HG03342 (cell line): ENCODE data around the gene SLCO3A1.

Experiments
- ATAC-seq: cut with Tn5 transposase; IDR thresholded peaks from one replicate; pipeline ENCODE4 v1.9.1; 2021; ENCODE audit warnings: mild to moderate bottlenecking, moderate library complexity; ENCODE audit not compliant: unreplicated experiment

Gene SLCO3A1

DNA sequence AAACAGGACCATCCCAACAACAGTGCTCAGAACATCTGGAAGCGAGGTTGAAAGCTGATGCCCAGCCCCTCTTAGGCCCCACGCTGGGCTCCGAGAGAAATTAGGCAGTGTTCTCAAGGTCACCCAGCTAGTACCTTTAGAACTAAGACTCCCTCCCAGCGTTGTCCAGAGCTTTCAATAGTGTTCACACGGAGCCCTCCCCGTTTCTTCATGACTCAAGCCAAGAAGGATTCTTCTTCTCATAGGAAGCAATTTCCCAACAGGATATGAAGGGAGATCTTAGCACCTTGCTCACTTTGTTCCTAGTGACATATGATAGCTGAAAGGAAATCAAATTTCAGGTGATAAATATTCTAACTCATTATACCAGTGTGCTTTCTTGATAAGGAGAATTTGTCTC, 296.0 kb downstream of the SLCO3A1 start:
- no peak for ATAC-seq

DNA sequence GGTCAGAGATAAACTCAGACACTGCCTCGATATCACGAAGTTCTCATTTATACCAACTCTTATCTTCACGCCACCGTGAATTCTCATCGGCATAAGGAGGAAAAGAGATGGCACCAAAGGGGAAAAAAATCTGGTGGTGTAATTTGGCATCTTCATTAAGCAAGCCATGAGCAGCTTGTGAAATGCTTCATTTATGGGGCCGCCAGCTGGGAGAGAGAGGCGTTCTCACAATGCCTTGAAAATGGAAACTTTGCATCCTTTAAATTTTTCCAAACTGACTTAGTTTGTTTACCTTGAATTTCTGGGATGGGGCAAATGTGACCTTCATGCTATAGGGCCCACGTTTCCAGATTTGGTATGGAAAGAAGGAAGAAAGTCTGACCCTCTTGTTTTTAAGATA, 297.7 kb downstream of the SLCO3A1 start:
- no peak for ATAC-seq

DNA sequence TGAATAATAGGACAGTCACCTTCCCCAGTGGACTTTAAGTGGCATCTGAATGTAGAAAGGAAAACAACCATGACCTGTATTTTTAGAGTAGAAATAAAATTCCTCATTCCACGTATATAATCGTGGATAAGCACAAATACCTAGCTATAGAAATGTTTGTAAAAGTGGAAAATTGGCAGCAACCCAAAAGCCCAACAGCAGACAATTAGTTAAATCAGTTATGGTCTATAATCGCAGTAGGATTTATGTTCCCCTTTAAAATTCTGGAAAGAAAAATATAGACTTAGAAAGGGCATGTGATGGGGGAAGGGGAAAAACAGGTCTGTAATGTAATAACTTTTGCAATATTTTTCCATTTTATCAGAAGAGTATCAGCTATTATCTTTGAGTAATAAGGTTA, 298.2 kb downstream of the SLCO3A1 start:
- no peak for ATAC-seq

DNA sequence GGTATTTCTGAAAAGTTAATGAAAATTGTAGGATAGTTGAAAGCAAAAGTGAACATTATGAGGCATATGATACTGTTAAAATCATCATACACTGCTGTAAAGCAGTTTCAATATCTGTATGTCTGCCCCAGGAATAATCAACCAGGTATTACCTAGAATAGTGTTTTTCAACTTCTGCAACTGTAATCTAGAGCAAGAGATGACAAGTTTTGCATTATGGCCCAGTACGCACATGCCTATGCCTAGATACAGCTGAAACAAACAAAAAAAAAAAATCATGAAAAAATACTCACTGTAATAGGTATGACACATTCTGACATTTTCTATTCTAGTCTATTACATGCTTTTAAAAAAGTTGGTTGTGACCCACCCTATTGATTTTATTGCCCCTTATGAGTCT, 299.5 kb downstream of the SLCO3A1 start:
- no peak for ATAC-seq

DNA sequence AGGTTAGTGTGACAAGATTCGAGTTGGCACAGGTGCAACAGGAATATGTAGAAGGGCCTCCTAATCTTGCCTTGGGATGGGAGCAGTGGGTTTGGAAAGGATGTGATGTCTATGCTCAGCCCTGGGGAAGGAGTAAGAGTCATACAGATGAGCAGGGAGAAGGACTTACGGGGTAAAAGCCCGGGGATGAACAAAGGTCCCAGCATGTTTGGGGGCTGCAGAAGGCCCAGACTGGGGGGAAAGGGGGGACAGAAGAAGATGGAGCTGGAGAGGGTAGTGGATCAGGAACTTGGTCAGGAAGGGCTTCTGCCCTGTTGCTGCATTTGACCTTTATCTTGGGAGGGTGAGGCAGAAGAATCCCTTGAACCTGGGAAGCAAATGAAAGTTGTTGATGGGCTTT, 300.1 kb downstream of the SLCO3A1 start:
- no peak for ATAC-seq

DNA sequence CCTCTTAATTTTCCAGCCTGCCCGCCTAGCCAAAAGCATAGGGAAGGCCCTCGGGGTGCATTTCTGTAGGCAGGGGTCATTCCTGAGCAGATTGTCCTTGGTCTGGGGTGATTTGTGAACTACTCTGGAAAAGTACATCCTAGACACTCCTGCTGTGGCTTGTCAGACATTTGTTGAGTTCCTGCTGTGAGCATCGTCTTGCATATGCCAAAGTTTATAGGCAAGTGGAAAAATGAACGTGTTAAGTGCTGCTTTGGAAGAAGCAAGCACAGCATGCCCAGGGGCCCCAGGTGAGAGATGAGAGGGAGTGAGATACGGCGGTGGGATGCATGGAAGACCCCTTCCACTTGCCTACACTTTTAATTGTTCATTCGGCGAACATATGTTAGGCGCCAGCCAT, 302.4 kb downstream of the SLCO3A1 start:
- ATAC-seq, result no peak

DNA sequence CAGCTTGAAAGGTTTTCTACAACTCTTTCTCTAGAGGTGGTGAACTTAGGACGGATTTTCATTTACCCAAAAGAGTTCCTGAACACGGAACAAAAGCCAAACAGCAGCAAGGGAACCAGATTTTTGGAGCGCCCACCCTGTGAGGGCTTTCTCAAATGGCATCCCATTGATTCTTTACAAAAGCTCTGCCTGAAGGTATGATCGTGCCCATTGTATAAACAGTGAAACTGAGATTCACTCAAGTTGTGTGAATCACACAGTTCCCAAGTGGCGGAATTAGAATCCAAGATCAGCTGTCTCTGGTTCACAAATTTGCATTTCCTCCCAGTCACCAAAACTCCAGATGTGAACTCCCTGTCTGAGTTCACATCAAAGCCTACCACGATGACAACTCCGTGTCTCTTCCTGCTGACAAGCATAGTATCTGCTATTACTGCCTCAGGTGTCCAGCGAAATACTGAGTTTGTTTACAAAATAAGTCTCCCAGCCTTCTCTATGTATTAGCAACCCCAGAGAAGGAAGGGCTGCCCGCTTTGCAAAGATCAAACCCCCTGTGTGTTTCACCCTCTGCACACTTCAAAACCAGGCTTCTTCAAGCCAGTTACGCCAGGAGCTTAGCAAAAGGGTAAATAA, 304.3 kb downstream of the SLCO3A1 start:
- no peak for ATAC-seq

DNA sequence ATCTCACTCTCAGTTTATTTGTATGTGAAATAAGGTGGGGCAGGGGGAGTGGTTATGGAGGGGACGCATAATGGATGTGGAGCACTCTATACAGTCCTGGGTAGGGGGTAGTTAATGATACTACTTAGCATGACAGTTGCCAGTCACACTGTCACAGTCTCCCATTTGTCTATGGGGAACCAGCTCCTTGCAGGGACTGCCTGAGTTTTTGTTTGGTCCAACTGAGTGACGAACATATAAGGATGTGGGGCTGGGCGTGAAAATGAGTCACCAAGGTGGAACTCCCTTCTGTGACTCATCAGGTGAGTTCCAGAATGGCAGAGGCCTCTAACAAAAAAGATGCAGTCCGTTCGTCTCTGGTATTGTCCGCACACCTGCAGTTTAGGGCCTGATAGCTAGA, 304.9 kb downstream of the SLCO3A1 start:
- peak; percentile 50 for ATAC-seq

DNA sequence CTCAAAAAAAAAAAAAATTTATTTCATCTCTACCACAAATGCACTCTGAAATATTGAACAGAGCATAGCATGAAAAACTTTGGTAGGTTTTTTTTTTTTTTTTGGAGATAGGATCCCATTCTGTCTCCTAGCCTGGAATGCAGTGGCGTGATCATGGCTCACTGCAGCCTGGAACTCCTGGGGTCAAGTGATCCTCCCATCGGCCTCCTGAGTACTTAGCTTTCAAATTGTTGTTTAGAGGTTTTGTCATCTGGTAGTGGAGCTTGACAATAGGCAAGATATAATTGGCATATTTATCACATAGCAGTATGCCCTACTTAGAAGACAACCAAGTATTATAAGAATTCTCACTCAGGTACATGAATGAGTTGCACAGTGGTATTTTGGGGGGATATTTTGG, 306.0 kb downstream of the SLCO3A1 start:
- ATAC-seq, result no peak

DNA sequence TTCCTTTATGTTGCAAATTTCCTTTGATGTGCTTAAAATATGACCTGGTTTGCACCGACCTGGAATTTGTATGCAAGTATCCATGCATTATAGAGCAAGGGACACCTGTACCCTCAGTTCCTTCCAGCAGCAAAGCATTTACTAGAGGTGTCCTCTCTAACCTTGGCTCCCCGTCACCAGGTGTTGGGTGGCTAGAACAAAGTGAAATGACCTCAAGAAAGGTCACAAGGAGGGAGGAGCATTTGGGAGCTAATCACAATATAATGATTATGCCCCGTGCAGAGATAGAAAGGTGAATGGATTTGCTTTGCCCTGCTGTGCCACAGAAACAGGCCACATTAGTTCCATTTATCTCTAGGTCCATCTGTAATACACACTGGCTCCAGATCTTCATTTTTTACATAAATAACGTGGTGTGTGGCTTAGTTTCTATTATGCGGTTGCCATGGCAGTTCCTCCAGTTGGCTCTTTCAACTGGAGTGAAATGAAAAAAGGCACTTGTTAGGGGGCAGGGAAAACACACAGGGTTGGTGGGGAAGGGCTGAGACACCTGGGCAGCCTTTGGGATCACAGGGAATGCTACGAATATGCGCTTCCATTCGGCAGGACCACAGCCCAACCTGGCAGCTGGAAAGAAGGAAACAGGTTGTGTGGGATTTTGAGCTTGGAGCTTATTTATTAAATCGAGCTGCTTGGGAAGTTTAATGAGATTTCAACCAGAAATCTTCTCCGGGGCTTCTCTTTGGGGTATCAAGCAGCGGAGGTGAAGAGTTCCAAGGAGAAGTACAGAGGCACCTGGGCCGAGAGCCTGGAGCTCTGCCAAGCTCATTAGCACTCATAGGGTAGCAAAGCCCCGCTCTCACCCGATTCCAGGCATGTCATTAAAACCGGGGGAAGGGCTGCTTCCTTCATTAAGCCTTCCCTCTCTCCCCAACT, 306.7 kb downstream of the SLCO3A1 start:
- no peak for ATAC-seq

DNA sequence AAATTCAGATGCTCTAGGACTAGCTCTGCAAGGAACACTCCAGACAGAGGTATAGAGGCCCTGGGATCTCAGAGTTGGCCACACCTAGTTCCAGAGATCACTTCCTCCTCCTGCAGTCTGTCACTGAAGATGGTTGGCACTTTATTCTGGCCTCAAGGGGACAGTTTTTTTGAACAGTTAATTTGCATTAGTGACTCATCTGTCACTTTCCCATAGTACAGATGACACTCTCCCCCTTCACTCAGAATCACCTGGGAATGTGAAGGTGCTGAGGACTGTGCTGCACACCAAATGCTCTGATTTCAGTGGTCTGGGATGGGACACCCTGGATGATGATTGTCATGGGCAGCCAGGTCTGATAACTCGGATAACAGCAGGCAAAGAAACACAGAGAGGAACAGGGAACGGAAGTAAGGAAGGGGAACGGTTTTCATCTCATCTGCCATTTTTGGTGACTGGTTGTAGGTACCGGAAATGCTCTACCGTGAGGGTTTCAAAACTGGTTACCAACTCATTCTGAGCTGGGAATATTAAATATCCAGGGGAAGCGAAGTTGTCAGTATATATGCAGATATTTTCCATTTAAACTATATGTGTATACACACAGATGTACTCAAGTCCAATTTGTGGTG, 307.6 kb downstream of the SLCO3A1 start:
- ATAC-seq, result peak; percentile 90

DNA sequence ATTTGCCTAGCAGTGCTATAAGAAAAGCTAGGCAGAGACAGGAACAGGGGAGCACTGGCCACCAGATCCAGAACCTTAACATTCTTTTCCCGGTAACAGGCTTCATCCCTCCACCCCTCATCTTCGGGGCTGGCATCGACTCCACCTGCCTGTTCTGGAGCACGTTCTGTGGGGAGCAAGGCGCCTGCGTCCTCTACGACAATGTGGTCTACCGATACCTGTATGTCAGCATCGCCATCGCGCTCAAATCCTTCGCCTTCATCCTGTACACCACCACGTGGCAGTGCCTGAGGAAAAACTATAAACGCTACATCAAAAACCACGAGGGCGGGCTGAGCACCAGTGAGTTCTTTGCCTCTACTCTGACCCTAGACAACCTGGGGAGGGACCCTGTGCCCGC, 309.1 kb downstream of the SLCO3A1 start:
- no peak for ATAC-seq

DNA sequence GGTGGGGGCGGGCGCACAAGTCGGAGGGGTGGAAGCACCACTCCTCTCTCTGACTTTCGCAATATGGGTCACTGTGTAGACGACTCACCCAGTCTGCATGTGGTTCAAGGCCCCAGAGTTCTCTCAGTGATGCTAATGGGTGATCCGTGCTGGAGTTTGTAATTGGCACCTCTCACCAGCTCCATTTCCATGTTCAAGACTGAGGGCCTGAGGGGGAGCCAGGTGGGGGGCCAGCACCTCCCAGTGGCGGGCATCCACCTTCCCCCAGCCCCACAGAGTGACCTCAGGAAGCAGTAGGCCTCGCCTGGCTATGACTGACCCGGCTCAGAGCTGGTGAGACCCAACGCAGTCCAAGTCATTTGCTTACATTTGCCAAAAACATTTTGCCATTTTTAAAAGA, 310.1 kb downstream of the SLCO3A1 start:
- no peak for ATAC-seq

DNA sequence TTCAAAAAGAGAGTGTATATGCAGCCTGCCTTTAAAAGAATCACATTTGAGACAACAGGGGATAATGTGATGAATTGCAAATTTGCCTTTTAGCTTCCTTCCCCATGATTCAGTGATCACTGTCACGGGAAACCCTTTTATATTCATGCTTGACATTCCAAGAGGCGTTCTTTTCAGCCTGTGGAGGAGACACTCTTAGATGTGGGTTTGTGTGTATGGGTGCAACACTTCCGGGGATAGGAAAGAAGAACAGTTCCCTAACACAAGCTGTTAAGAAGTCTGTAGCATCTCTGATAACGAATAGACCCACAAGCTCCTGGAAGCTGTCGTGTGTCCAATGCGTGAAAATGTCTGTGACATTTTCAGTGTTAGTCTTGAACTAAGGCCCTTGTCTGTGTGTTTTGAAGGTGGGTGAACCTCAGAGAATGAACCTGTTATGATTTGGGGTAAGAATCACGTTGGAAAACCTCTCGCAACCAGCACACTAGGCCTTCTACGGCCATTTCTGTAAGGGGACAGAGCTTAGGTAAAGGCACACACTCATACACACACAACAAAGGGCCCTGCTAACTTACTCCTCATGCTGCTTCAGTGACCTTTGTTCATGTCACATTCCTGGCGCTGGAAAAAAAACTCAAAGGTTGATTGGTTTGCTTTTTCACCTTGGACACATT, 311.0 kb downstream of the SLCO3A1 start:
- ATAC-seq, result no peak

DNA sequence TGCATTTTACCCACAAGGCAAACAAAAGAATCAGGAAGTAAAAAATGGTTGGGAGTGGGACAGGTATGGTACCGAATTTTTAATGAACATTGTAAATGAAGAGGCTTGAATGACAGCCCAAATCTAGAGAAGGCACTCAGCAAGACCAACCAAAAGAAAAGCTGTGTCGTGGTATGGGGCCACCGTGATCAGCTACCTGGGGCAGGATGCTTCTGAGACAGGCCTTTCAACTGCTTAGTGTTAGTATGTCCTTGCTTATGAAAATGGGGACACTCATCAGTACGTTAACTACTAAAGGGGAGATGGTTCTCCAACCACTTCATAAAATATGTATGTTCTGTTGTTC, 311.5 kb downstream of the SLCO3A1 start:
- ATAC-seq, result no peak

DNA sequence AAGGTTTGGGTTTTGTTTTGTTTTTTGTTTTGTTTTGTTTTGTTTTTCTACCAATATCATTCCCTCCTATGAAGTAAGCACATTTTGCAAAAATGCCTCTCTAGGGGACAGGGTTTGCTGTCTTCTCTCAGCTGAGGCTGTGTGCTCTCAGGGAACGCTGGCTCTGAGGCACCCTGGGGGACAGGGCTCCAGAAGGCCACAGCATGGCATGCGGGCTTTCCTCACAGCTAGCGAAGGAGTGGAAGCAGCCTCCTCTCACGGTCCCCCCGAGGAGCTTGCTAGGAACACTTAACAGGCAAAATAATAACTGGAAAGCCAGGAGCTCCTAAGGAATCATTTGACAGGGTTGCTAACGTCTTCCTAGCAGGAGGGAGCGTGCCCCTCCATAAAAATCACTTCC, 312.5 kb downstream of the SLCO3A1 start:
- ATAC-seq, result no peak

DNA sequence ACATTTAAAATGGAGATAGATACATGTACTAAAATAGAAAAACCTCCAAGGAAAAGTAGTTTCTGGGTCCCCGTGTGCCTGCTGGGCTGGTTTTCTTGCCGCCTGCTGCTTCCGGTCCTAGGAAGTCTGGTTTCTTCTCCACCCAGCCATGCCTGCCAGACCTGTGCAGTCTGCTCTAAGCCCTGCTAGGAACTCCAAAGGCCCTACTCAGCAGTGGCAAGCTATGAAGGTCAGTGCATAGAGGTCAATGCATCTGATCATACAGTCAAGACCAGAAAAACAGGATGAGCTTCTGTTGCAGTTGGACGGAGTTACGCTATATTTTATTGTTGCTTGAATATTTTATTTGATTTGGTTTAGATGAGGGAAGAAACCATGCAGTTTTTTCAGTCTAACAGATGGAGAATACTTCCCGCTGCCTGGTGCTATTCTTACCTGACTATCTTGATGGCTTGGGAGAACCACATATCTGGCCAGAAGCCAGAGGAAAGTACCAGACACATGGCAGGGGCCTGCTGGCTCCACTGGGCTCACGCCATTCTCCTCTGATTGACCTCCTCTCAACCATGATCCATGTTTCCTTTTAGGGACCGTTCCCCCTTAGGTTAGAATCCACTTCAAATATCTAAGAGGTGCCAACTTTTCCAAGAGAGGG, 313.4 kb downstream of the SLCO3A1 start:
- no peak for ATAC-seq

DNA sequence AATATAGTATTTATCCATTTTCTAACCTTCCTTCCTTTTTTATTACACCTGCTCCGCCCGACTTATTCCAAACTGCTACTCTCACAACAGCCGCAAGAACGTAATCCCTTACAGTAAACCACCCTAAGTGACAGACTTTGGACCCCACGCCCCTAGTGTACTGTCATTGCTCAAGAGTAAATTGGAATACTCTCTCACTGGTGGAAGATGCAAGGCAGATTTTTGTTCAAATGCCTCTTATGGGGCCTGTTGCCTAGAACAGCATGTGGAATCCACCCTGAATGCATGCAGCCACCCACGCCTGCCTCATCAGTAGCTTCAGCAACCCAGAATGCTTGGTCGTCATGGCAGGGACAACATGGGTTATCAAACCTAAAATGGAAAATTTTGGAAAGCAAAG, 313.9 kb downstream of the SLCO3A1 start:
- no peak for ATAC-seq

DNA sequence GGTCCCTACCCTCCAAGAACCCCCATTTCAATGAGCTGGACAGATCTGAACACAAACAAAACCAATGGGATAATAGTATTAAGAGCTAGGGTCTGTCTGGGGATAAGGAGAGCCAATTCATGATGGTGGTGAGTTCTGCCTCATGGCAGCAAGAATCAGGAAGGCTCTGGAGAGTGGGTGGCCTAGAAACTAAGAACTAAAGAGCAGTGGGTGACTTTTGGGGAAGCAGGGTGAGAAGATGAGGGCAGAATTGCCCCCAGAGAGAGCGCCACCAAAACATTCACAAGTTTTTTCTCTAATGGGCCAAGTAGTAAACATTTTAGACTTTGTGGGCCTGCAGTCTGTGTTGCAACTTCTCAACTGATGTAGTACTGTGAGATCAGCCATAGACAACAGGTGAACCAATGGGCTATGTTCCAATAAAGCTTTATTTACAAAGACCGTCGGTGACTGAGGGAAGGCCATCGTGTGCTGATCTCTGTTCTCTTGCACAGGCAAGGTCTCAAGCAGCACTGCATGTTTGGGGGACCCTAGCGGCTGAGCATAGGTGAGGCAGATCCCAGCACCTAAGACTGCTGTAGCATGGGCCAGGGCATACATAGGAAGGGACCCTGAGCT, 314.7 kb downstream of the SLCO3A1 start:
- ATAC-seq, result no peak

DNA sequence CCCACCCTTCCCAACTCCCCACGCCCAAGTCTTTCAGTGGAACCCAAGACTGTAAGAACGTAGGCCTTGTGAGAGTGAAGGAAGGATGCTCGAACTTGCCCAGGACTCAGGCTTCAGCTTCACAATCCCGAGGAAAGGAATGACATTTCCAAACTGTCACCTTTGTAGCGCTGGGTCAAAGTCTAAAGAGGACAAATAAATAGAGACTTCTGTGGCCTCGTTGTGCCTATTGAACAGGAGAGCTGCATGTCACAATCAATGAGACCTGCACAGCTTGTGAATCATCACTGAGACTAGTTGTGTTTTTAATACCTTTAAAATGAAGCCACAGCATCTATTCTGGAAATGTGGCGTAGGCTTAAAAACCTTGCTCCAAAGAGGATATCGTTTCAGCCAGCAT, 317.4 kb downstream of the SLCO3A1 start:
- no peak for ATAC-seq

DNA sequence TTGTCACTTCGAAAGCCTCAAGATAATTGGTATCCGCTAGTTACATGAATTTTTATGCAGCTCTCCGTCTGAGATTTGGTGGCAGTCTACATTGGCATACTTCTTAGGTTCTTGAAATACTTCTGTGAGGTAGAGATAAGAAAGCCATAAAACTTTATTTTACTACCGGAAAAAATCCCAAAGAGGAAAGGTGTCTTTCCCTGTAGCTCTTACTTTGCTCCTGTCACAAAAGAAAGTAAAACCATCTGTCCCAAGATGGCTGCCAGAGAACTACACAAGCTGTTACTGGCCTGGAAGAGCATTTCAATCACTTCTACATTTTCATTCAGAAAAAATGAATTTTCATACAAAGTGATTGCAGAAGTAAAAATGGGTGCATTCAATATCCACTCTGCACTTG, 325.4 kb downstream of the SLCO3A1 start:
- ATAC-seq, result no peak
